ENCODE measurements around the gene ACBD6.

The ACBD6 gene

GRCh38 chr1:180270530-180271271 is 231.7 kb downstream of the ACBD6 start:
- DNase-seq (ENCODE audit: low read depth in 2 of 2): no peak

- no peak for DNase-seq (ENCODE audit: low read depth in 2 of 2)
Measured at GRCh38 chr1:180269645-180270529, 232.5 kb downstream of the ACBD6 start.

GRCh38 chr1:180268556-180269075 is 233.8 kb downstream of the ACBD6 start:
- no peak for DNase-seq (ENCODE audit: low read depth in 2 of 2)

- DNase-seq (ENCODE audit: low read depth in 2 of 2): no peak
Measured at GRCh38 chr1:180267761-180268555, 234.4 kb downstream of the ACBD6 start.

GRCh38 chr1:180267211-180267561 is 235.2 kb downstream of the ACBD6 start:
- DNase-seq (ENCODE audit: low read depth in 2 of 2): no peak

- no peak for DNase-seq (ENCODE audit: low read depth in 2 of 2)
Measured at GRCh38 chr1:180266275-180267210, 235.8 kb downstream of the ACBD6 start.

- DNase-seq (ENCODE audit: low read depth in 2 of 2): no peak
Measured at GRCh38 chr1:180265871-180266270, 236.5 kb downstream of the ACBD6 start.

GRCh38 chr1:180265201-180265600 is 237.2 kb downstream of the ACBD6 start:
- no peak for DNase-seq (ENCODE audit: low read depth in 2 of 2)

GRCh38 chr1:180264595-180264994 is 237.8 kb downstream of the ACBD6 start:
- DNase-seq (ENCODE audit: low read depth in 2 of 2): no peak

- DNase-seq (ENCODE audit: low read depth in 2 of 2): no peak
Measured at GRCh38 chr1:180262628-180263488, 239.5 kb downstream of the ACBD6 start.

GRCh38 chr1:180261524-180262155 is 240.7 kb downstream of the ACBD6 start:
- no peak for DNase-seq (ENCODE audit: low read depth in 2 of 2)

GRCh38 chr1:180261030-180261429 is 241.3 kb downstream of the ACBD6 start:
- DNase-seq (ENCODE audit: low read depth in 2 of 2): no peak

GRCh38 chr1:180260541-180260940 is 241.8 kb downstream of the ACBD6 start:
- no peak for DNase-seq (ENCODE audit: low read depth in 2 of 2)

GRCh38 chr1:180259431-180260338 is 242.7 kb downstream of the ACBD6 start:
- DNase-seq (ENCODE audit: low read depth in 2 of 2): no peak

GRCh38 chr1:180258935-180259334 is 243.4 kb downstream of the ACBD6 start:
- no peak for DNase-seq (ENCODE audit: low read depth in 2 of 2)

GRCh38 chr1:180258290-180258689 is 244.1 kb downstream of the ACBD6 start:
- DNase-seq (ENCODE audit: low read depth in 2 of 2): no peak

- no peak for DNase-seq (ENCODE audit: low read depth in 2 of 2)
Measured at GRCh38 chr1:180257486-180257885, 244.9 kb downstream of the ACBD6 start.

- no peak for DNase-seq (ENCODE audit: low read depth in 2 of 2)
Measured at GRCh38 chr1:180257028-180257386, 245.4 kb downstream of the ACBD6 start.
